GDM1 (cell line): ENCODE measurements around the gene GJB5.

Source experiments
- DNase-seq: peaks from one replicate; lab custom pipeline; 2025; lab: John Stamatoyannopoulos, UW

Gene GJB5

GRCh38 chr1:34776911-34777310 is 22.1 kb downstream of the GJB5 start:
- no peak for DNase-seq

- DNase-seq: no peak
Measured at GRCh38 chr1:34777519-34778321, 22.9 kb downstream of the GJB5 start.

- DNase-seq: no peak
Measured at GRCh38 chr1:34778381-34778780, 23.5 kb downstream of the GJB5 start.

- no peak for DNase-seq
Measured at GRCh38 chr1:34779005-34779404, 24.2 kb downstream of the GJB5 start.

- no peak for DNase-seq
Measured at GRCh38 chr1:34779526-34779925, 24.7 kb downstream of the GJB5 start.

- DNase-seq: no peak
Measured at GRCh38 chr1:34779962-34780361, 25.1 kb downstream of the GJB5 start.

GRCh38 chr1:34780528-34780927 is 25.7 kb downstream of the GJB5 start:
- no peak for DNase-seq

GRCh38 chr1:34781071-34781843 is 26.4 kb downstream of the GJB5 start, which contains the start of gene GJB3:
Gene GJB3, plus strand, starts transcription at chr1:34781214. Its CDS starts 3,549 bp downstream, at chr1:34784763.
- no peak for DNase-seq

- DNase-seq: no peak
Measured at GRCh38 chr1:34781844-34782391, 27.1 kb downstream of the GJB5 start.

GRCh38 chr1:34784751-34785221 is 29.9 kb downstream of the GJB5 start:
- no peak for DNase-seq

- no peak for DNase-seq
Measured at GRCh38 chr1:34785231-34785874, 30.5 kb downstream of the GJB5 start.

GRCh38 chr1:34785875-34786470 is 31.1 kb downstream of the GJB5 start:
- DNase-seq: no peak

GRCh38 chr1:34786521-34787325 is 31.9 kb downstream of the GJB5 start:
- DNase-seq: peak; percentile 36

- DNase-seq: no peak
Measured at GRCh38 chr1:34787461-34788420, 32.9 kb downstream of the GJB5 start.

- DNase-seq: no peak
Measured at GRCh38 chr1:34790985-34791384, 36.1 kb downstream of the GJB5 start.

- DNase-seq: no peak
Measured at GRCh38 chr1:34792424-34792823, 37.6 kb downstream of the GJB5 start.

GRCh38 chr1:34792868-34793727 is 38.3 kb downstream of the GJB5 start, which contains the start of gene GJA4:
Gene GJA4, plus strand, starts transcription at chr1:34792999. Its CDS starts 1,215 bp downstream, at chr1:34794214.
- DNase-seq: no peak

GRCh38 chr1:34794001-34794789 is 39.3 kb downstream of the GJB5 start:
- no peak for DNase-seq
